SK-N-SH (cell line): Measurements from ENCODE around the gene NR5A2. TPM values are rescaled to one million over a fixed set of nuclear protein-coding genes. Genes with fewer than 3 reads are reported as not detected.

Experiments used
- CTCF ChIA-PET: fragments of 300-600, 350-600 bp; formaldehyde crosslinking; extraction: SDS; loops from one replicate; lab custom pipeline; 2021; lab: Yijun Ruan, JAX
- POLR2A ChIA-PET: fragments of 350-600 bp; sonication (Branson Sonifier 250); formaldehyde crosslinking; extraction: SDS; loops from one replicate; lab custom pipeline; 2020; ENCODE audit warnings: antibody characterized with exemption, inconsistent platforms; lab: Yijun Ruan, JAX
- DNase-seq: peaks from one replicate; pipeline ENCODE4 v3.0.0; 2012
- H2AFZ ChIP-seq: fragments of 200-600 bp; sonication (generic); 2 replicates; pipeline ENCODE4 v1.8.1; 2016; ENCODE audit warnings: antibody characterized with exemption, mild to moderate bottlenecking, low read depth
- H3F3A ChIP-seq: fragments of 200-600 bp; sonication (generic); replicated peaks from 2 replicates; pipeline ENCODE3; 2016; ENCODE audit warnings: antibody characterized with exemption, mild to moderate bottlenecking; ENCODE audit not compliant: insufficient read depth
- H3K27ac ChIP-seq, 2 experiments: fragments of 200-500 bp in 1 of 2; fragments of 200-600 bp in 1 of 2; sonication (Bioruptor generic) in 1 of 2; sonication (generic), shearing (Covaris generic) in 1 of 2; 2 replicates each; pipeline versions ENCODE4 v1.5.1 to v1.6.1; 2014 to 2016; ENCODE audit warnings: low read depth in 2 of 2, inconsistent platforms in 1 of 2, low read length in 1 of 2, mild to moderate bottlenecking in 1 of 2, mixed read lengths in 1 of 2
- H3K27me3 ChIP-seq: fragments of 200-600 bp; sonication (generic), shearing (Covaris generic); 2 replicates; pipeline ENCODE4 v1.6.1; 2016; ENCODE audit warnings: mixed run types; ENCODE audit not compliant: insufficient read depth
- H3K36me3 ChIP-seq, 2 experiments: fragments of 200-500 bp in 1 of 2; fragments of 200-600 bp in 1 of 2; sonication (Bioruptor generic) in 1 of 2; sonication (generic) in 1 of 2; replicated peaks in 1 of 2; 2 replicates each; pipeline versions ENCODE3 to v1.5.1; 2014 to 2016; ENCODE audit warnings: low read length in 1 of 2, mild to moderate bottlenecking in 1 of 2; ENCODE audit not compliant: insufficient read depth in 2 of 2, control insufficient read depth in 1 of 2
- H3K4me1 ChIP-seq, 2 experiments: fragments of 200-500 bp in 1 of 2; fragments of 200-600 bp in 1 of 2; sonication (Bioruptor generic) in 1 of 2; sonication (generic), shearing (Covaris generic) in 1 of 2; 2 replicates each; pipeline versions ENCODE4 v1.5.1 to v1.6.1; 2014 to 2016; ENCODE audit warnings: low read depth in 1 of 2, low read length in 1 of 2, mixed run types in 1 of 2; ENCODE audit not compliant: insufficient read depth in 2 of 2, control insufficient read depth in 1 of 2
- H3K4me2 ChIP-seq: fragments of 200-600 bp; sonication (generic), shearing (Covaris generic); 2 replicates; pipeline ENCODE4 v1.6.1; 2017; ENCODE audit warnings: mixed run types
- H3K4me3 ChIP-seq, 2 experiments: fragments of 200-500 bp in 1 of 2; fragments of 200-600 bp in 1 of 2; sonication (Bioruptor generic) in 1 of 2; sonication (generic), shearing (Covaris generic) in 1 of 2; 2 replicates each; pipeline versions ENCODE4 v1.5.1 to v1.8.1; 2014 to 2016; ENCODE audit warnings: low read depth in 2 of 2, inconsistent platforms in 1 of 2, low read length in 1 of 2, mild to moderate bottlenecking in 1 of 2, mixed read lengths in 1 of 2, moderate library complexity in 1 of 2
- H3K79me2 ChIP-seq: fragments of 200-600 bp; sonication (generic); 2 replicates; pipeline ENCODE4 v1.8.1; 2017; ENCODE audit warnings: mild to moderate bottlenecking; ENCODE audit not compliant: insufficient read depth
- H3K9ac ChIP-seq: fragments of 200-600 bp; sonication (generic); 2 replicates; pipeline ENCODE4 v1.6.1; 2017; ENCODE audit warnings: mixed run types
- H3K9me2 ChIP-seq: fragments of 200-600 bp; sonication (generic); 2 replicates; pipeline ENCODE4 v1.6.1; 2017; ENCODE audit warnings: mixed run types
- H3K9me3 ChIP-seq: fragments of 200-600 bp; sonication (generic); 2 replicates; pipeline ENCODE4 v1.6.1; 2017; ENCODE audit warnings: mixed run types, mild to moderate bottlenecking, moderate library complexity
- H4K20me1 ChIP-seq: fragments of 200-600 bp; sonication (generic); 2 replicates; pipeline ENCODE4 v1.6.1; 2017; ENCODE audit warnings: mild to moderate bottlenecking, mixed run types; ENCODE audit not compliant: insufficient read depth
- CHD2 ChIP-seq: fragments of 150-350 bp; IDR thresholded peaks from 2 replicates; pipeline ENCODE4 v1.6.1; 2018; ENCODE audit warnings: low read length; ENCODE audit not compliant: partially characterized antibody
- EZH2phosphoT487 ChIP-seq: fragments of 200-600 bp; sonication (generic); IDR thresholded peaks from 2 replicates; pipeline ENCODE4 v1.6.1; 2017; ENCODE audit warnings: low read depth, mixed run types, mild to moderate bottlenecking, antibody characterized with exemption, moderate library complexity, borderline replicate concordance
- JUND ChIP-seq: IDR thresholded peaks from 2 replicates; pipeline ENCODE4 v1.4.0; 2012
- MEF2A ChIP-seq: IDR thresholded peaks from 2 replicates; pipeline ENCODE4 v1.4.0; 2012; ENCODE audit warnings: low read depth, borderline replicate concordance
- NFIC ChIP-seq: IDR thresholded peaks from 2 replicates; pipeline ENCODE4 v1.4.0; 2012; ENCODE audit warnings: borderline replicate concordance
- RAD21 ChIP-seq: IDR thresholded peaks from 2 replicates; pipeline ENCODE4 v1.6.1; 2012; ENCODE audit warnings: mild to moderate bottlenecking, low read length
- REST ChIP-seq: IDR thresholded peaks from 2 replicates; pipeline ENCODE4 v1.6.1; 2012; ENCODE audit warnings: mild to moderate bottlenecking, low read depth, low read length, moderate library complexity
- SIN3A ChIP-seq: IDR thresholded peaks from 2 replicates; pipeline ENCODE4 v1.6.1; 2012; ENCODE audit warnings: low read depth, mild to moderate bottlenecking, low read length, moderate library complexity, borderline replicate concordance
- TAF1 ChIP-seq: IDR thresholded peaks from 2 replicates; pipeline ENCODE4 v1.6.1; 2012; ENCODE audit warnings: low read depth, mild to moderate bottlenecking, low read length, moderate library complexity, borderline replicate concordance
- TCF12 ChIP-seq: IDR thresholded peaks from 2 replicates; pipeline ENCODE4 v1.4.0; 2012
- WGBS: methylation state at CpG from one replicate; pipeline ENCODE4 v1.1.6; 2017; ENCODE audit warnings: low lambda C conversion rate; 5-methylcytosine and 5-hydroxymethylcytosine counted together
- polyA plus RNA-seq, 3 experiments: library from polyadenylated mRNA; depleted of rRNA; stranded (reverse); fragments of >200 nt; gene quantifications; 2 replicates each; pipeline ENCODE4 v1.2.3, GENCODE V29; 2012
- TF ChIP-seq, protein P1 (sequence below): fragments of 150-350 bp; IDR thresholded peaks from 2 replicates; pipeline ENCODE4 v1.6.1; 2016; ENCODE audit warnings: mild to moderate bottlenecking, low read depth, low read length
- TF ChIP-seq, protein P2 (sequence below): fragments of 150-350 bp; IDR thresholded peaks from 2 replicates; pipeline ENCODE4 v1.6.1; 2017; ENCODE audit warnings: antibody characterized with exemption, low read length, low read depth, borderline replicate concordance

The NR5A2 gene
- polyA plus RNA-seq, 1 of the 3 experiments (the other 2 are of a cell fraction) = not detected

- 30% methylated on average over 35 of the region's 36 CpGs for WGBS
- Histone ChIP-seq H3K4me2 (peak overlapping the region; percentile 49; the same call in 1 of the 2 replicates), H3K4me1 (peaks cover 0 to 17% of the 10 kb centered on the region in 2 experiments; a peak in 2 of 4 replicates), H2AFZ (no peak overlapping the region; the same call in 1 of the 2 replicates), H3K79me2 (no peaks in the 10 kb centered on the region), H3K9ac (no peak overlapping the region), H3K9me2 (no peaks in the 10 kb centered on the region), H3K27ac (no peak overlapping the region), H4K20me1 (no peaks in the 10 kb centered on the region), H3K36me3 (no peaks in the 10 kb centered on the region), H3F3A (peaks cover 1% of the 10 kb centered on the region), H3K9me3 (no peaks in the 10 kb centered on the region), H3K4me3 (0 out of 4 replicates have a peak overlapping the region, but pooled peaks of 1 of the 2 experiments have one; percentile 13), H3K27me3 (peaks cover 91% of the 10 kb centered on the region)
- CTCF ChIA-PET = interaction anchor here (0.6 kb wide), 1 partner anchor 439 kb away, joined by 3 read pairs; no protein-coding TSS in a partner anchor
- no peak for TF ChIP-seq TAF1
- TF ChIP-seq EZH2phosphoT487 = peak; percentile 34; the same call in 1 of the 2 replicates
- no peak for DNase-seq
- POLR2A ChIA-PET = no interaction called here
These were observed 8.0 kb downstream of the NR5A2 start for GRCh38 chr1:200035397-200035955.

DNA sequence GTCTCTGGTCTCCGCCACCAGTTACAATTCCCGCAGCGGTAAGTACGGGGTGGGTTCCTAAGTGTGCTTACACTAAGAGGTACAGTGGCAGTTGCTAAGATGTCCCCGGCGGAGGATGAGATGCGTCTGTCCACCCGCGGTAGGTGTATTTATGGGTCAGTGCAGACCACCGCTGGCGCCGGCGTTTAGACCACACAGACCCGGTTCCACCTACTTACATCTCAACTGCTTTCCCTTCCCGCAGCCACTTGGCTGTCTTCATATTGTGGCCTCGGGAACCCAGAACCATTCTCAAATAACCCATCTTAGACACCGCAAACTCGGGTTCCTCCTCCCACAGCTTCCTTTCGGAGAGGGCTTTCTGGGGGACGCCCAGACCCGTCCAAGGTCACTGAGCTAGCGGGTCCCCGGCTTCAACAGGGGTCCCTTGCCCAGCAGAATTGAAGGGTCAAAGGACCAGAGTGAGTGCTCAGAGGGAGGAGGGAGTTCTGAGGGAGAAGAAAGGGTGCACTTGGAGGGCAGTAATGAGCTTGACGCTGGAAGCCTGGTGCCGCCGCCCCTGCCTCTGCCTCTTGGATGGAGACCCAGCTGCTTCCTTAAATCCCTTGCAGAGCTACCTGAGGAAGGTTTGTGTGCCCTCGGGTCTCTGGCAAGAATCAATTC, 8.6 kb downstream of the NR5A2 start:
- Histone ChIP-seq H3K9me3 (no peaks in the 10 kb centered on the region), H3K9me2 (no peaks in the 10 kb centered on the region), H3K4me2 (no peak overlapping the region), H3F3A (no peaks in the 10 kb centered on the region), H4K20me1 (no peaks in the 10 kb centered on the region), H3K4me1 (peaks cover 0 to 17% of the 10 kb centered on the region in 2 experiments; a peak in 2 of 4 replicates), H3K79me2 (no peaks in the 10 kb centered on the region), H3K27ac (no peak overlapping the region), H3K4me3 (no peak overlapping the region), H2AFZ (no peak overlapping the region), H3K27me3 (peaks cover 91% of the 10 kb centered on the region), H3K9ac (no peak overlapping the region), H3K36me3 (no peaks in the 10 kb centered on the region)
- CTCF ChIA-PET = no interaction called here
- WGBS = 39% methylated on average over 21 of the region's 27 CpGs
- DNase-seq = peak; percentile 29
- TF ChIP-seq EZH2phosphoT487 = 0 out of 2 replicates have a peak, but pooled peaks have one; percentile 43
- TF ChIP-seq, protein P1, sequence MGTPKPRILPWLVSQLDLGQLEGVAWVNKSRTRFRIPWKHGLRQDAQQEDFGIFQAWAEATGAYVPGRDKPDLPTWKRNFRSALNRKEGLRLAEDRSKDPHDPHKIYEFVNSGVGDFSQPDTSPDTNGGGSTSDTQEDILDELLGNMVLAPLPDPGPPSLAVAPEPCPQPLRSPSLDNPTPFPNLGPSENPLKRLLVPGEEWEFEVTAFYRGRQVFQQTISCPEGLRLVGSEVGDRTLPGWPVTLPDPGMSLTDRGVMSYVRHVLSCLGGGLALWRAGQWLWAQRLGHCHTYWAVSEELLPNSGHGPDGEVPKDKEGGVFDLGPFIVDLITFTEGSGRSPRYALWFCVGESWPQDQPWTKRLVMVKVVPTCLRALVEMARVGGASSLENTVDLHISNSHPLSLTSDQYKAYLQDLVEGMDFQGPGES = no peak
- POLR2A ChIA-PET = no interaction called here

- Histone ChIP-seq H3K4me1 (peaks cover 0 to 17% of the 10 kb centered on the region in 2 experiments; a peak in 2 of 4 replicates), H2AFZ (no peak overlapping the region), H3K36me3 (no peaks in the 10 kb centered on the region), H3F3A (no peaks in the 10 kb centered on the region), H3K9ac (no peak overlapping the region), H3K4me2 (no peak overlapping the region), H3K9me2 (no peaks in the 10 kb centered on the region), H4K20me1 (no peaks in the 10 kb centered on the region), H3K79me2 (no peaks in the 10 kb centered on the region), H3K27me3 (peaks cover 94% of the 10 kb centered on the region), H3K27ac (no peak overlapping the region), H3K4me3 (no peak overlapping the region), H3K9me3 (no peaks in the 10 kb centered on the region)
- 38% methylated on average over 18 of the region's 18 CpGs for WGBS
- DNase-seq = no peak
- POLR2A ChIA-PET = no interaction called here
- CTCF ChIA-PET = interaction anchor here (0.6 kb wide), 1 partner anchor 1190 kb away, joined by 3 read pairs; no protein-coding TSS in a partner anchor
- no peak for TF ChIP-seq SIN3A
- no peak for TF ChIP-seq RAD21
- TF ChIP-seq, protein P2, sequence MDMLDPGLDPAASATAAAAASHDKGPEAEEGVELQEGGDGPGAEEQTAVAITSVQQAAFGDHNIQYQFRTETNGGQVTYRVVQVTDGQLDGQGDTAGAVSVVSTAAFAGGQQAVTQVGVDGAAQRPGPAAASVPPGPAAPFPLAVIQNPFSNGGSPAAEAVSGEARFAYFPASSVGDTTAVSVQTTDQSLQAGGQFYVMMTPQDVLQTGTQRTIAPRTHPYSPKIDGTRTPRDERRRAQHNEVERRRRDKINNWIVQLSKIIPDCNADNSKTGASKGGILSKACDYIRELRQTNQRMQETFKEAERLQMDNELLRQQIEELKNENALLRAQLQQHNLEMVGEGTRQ = no peak
- no peak for TF ChIP-seq TCF12
- no peak for TF ChIP-seq CHD2
- TF ChIP-seq NFIC = no peak
- TF ChIP-seq JUND = no peak
- no peak for TF ChIP-seq MEF2A
- no peak for TF ChIP-seq REST
These were observed 9.2 kb downstream of the NR5A2 start for GRCh38 chr1:200036619-200037270.
